Thymus (tissue), 11 donors: Measurements from ENCODE around the gene SPOPL. TPM values are rescaled to one million over a fixed set of nuclear protein-coding genes. Genes with fewer than 3 reads are reported as not detected.

Source experiments
- DNase-seq, 9 donors: peaks; one replicate each; pipeline ENCODE4 v3.0.0-alpha.2; 2013; ENCODE audit warnings: low spot score in 9 of 9, low read depth in 6 of 9, missing footprints in 1 of 9
- H3K27ac ChIP-seq, 2 donors: one replicate each; pipeline ENCODE4 v1.5.1; 2013; ENCODE audit warnings: control low read depth in 1 of 2, low read depth in 1 of 2, low read length in 1 of 2, mild to moderate bottlenecking in 1 of 2, moderate library complexity in 1 of 2
- H3K27me3 ChIP-seq, 2 donors: one replicate each; pipeline ENCODE4 v1.5.1; 2013; ENCODE audit warnings: low read length in 1 of 2; ENCODE audit not compliant: control insufficient read depth in 2 of 2, insufficient read depth in 1 of 2
- H3K36me3 ChIP-seq, 2 donors: one replicate each; pipeline ENCODE4 v1.5.1; 2013; ENCODE audit warnings: low read length in 1 of 2, mild to moderate bottlenecking in 1 of 2, moderate library complexity in 1 of 2; ENCODE audit not compliant: control insufficient read depth in 2 of 2, insufficient read depth in 2 of 2
- H3K4me1 ChIP-seq, 2 donors: one replicate each; pipeline ENCODE4 v1.5.1; 2013; ENCODE audit warnings: low read length in 2 of 2; ENCODE audit not compliant: control insufficient read depth in 2 of 2, insufficient read depth in 2 of 2
- H3K4me3 ChIP-seq, 2 donors: one replicate each; pipeline ENCODE4 v1.5.1; 2013; ENCODE audit warnings: low read length in 2 of 2, control low read depth in 1 of 2, mild to moderate bottlenecking in 1 of 2
- H3K9me3 ChIP-seq, 2 donors: one replicate each; pipeline ENCODE4 v1.5.1; 2013; ENCODE audit warnings: low read length in 1 of 2, mild to moderate bottlenecking in 1 of 2; ENCODE audit not compliant: control insufficient read depth in 2 of 2, insufficient read depth in 1 of 2
- WGBS: extraction: QIAGEN DNeasy Blood & Tissue Kit; methylation state at CpG from one replicate; pipeline ENCODE4 v1.1.7; 2013; 5-methylcytosine and 5-hydroxymethylcytosine counted together
- polyA plus RNA-seq: library from polyadenylated mRNA; stranded (reverse); fragments of 200-250 nt; gene quantifications from one replicate; pipeline ENCODE4 v1.2.3, GENCODE V29; 2013
- total RNA-seq: library from RNA; stranded (reverse); fragments of 120-200 nt; gene quantifications from one replicate; pipeline ENCODE4 v1.2.4, GENCODE V29; 2013
- donor health status: healthy.

SPOPL gene
- total and polyA plus RNA-seq, 2 donors: 7.3 to 9.3 TPM

DNA sequence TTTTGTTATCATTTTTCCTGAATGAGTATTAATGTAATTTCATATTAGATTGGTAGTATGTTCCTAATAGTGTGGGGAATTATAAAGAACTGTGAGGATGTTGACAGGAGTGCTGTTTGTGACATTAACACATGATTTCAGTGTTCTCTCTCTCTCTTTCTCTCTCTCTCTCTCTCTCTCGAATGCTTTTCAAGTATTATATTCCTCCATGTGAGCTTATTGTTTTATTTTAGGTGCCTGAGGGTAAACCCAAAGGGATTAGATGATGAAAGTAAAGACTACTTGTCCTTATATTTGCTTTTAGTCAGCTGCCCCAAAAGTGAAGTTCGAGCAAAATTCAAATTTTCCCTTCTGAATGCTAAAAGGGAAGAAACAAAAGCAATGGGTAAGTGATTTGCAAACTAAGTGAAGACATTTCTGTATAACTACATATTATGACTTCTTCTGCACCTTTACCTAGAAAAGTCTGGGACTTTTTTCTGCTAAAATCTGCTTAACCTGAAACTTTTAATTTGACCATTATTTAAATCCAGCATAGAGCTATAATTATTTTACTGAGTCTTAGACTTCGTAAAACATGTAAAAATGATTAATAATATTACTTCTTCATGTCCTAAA, 49.2 kb downstream of the SPOPL start:
- WGBS: 92% methylated on average over 3 of the region's 3 CpGs
- H3K27me3 ChIP-seq: no peaks in the 10 kb centered on the region
- no peaks in the 10 kb centered on the region for H3K36me3 ChIP-seq

GRCh38 chr2:138554123-138554522, 52.6 kb downstream of the SPOPL start:
- 98% methylated on average over 3 of the region's 3 CpGs for WGBS
- DNase-seq: no peak

More for the DNA sequence above, 49.2 kb downstream of the SPOPL start:
- Histone ChIP-seq H3K27ac (no peak overlapping the region), H3K4me1 (no peaks in the 10 kb centered on the region), H3K9me3 (no peaks in the 10 kb centered on the region), H3K4me3 (no peak overlapping the region)
- no peak for DNase-seq

GRCh38 chr2:138559641-138560040, 58.1 kb downstream of the SPOPL start:
- Histone ChIP-seq H3K4me3 (no peak overlapping the region), H3K4me1 (no peaks in the 10 kb centered on the region), H3K27me3 (no peaks in the 10 kb centered on the region), H3K27ac (no peak overlapping the region), H3K36me3 (no peaks in the 10 kb centered on the region), H3K9me3 (no peaks in the 10 kb centered on the region)
- DNase-seq: no peak
- WGBS: 95% methylated on average over 1 of the region's 1 CpG

More at GRCh38 chr2:138554123-138554522, 52.6 kb downstream of the SPOPL start:
- H3K36me3 ChIP-seq: no peaks in the 10 kb centered on the region
- no peak overlapping the region for H3K27ac ChIP-seq
- H3K9me3 ChIP-seq: no peaks in the 10 kb centered on the region
- no peaks in the 10 kb centered on the region for H3K27me3 ChIP-seq
- H3K4me1 ChIP-seq: no peaks in the 10 kb centered on the region
- no peak overlapping the region for H3K4me3 ChIP-seq

GRCh38 chr2:138564586-138565229, 63.1 kb downstream of the SPOPL start:
- DNase-seq: no peak
- Histone ChIP-seq H3K4me3 (no peak overlapping the region), H3K27me3 (no peaks in the 10 kb centered on the region), H3K9me3 (no peaks in the 10 kb centered on the region), H3K27ac (no peak overlapping the region), H3K36me3 (peaks cover 0 to 3% of the 10 kb centered on the region in 2 donors), H3K4me1 (no peaks in the 10 kb centered on the region)
- WGBS: 86% methylated on average over 5 of the region's 5 CpGs

DNA sequence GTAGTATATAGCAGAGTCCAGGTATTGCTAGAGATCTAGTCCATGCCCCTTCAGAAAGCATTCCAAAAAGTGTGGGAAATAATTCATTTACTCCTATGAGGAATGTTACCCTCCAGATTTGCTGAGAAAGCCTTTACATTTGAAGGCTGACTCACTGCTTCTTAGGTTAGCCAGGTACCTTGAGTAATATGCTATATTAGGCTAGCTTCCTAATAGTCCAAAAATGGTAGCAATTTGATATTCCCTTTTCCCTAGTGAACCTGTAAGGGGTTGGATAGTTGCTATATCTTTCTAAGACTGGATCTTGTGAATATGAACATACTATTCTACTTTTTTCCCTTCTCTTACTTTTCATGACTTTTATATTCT, 63.6 kb downstream of the SPOPL start:
- no peak for DNase-seq
- H3K9me3 ChIP-seq: no peaks in the 10 kb centered on the region
- H3K4me1 ChIP-seq: no peaks in the 10 kb centered on the region
- H3K27ac ChIP-seq: no peak overlapping the region
- H3K4me3 ChIP-seq: no peak overlapping the region
- H3K27me3 ChIP-seq: no peaks in the 10 kb centered on the region
- peaks cover 0 to 3% of the 10 kb centered on the region in 2 donors for H3K36me3 ChIP-seq

DNA sequence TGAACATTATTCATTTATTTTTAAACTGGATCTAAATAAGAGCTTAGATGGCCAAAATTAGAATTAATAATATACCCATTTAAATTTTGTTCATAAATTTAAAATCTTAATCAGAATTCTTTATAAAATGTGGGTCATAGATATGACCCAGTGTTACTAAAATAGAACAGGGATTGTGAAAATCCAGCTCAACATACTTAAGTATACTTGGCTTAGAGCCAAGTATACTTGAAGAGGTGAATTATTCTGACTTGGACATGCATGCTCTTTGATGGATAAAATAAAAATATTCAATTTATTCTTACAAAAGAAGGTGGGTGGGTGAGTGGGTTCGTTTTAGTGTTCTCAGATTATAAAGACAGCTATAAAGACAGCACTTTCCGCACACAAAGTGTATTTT, 70.7 kb downstream of the SPOPL start:
- 95% methylated on average over 2 of the region's 2 CpGs for WGBS
- H3K4me3 ChIP-seq: no peak overlapping the region
- no peak overlapping the region for H3K27ac ChIP-seq
- no peaks in the 10 kb centered on the region for H3K4me1 ChIP-seq
- H3K9me3 ChIP-seq: no peaks in the 10 kb centered on the region
- H3K27me3 ChIP-seq: no peaks in the 10 kb centered on the region
- peaks cover 0 to 3% of the 10 kb centered on the region in 2 donors for H3K36me3 ChIP-seq
- DNase-seq: no peak

DNA sequence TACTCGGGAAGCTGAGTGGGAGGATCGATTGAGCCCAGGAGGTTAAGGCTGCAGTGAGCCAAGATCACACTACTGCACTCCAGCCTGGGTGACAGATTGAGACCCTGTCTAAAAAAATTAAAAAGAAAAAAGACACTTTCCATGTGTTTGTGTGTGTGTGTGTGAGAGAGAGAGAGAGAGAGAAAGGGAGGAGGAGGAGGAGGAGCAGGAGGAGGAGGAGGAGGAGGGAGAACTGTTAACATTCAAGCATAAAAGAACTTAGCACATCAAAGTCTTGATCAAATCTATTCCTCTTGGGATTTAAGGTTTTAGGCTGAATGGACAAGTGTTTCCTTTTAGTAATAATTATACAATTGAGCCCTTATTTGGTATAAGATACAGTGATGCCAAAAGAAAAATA, 75.5 kb downstream of the SPOPL start:
- Histone ChIP-seq H3K36me3 (no peaks in the 10 kb centered on the region), H3K9me3 (no peaks in the 10 kb centered on the region), H3K27ac (no peak overlapping the region), H3K4me1 (no peaks in the 10 kb centered on the region), H3K4me3 (no peak overlapping the region), H3K27me3 (no peaks in the 10 kb centered on the region)
- no peak for DNase-seq
- 97% methylated on average over 2 of the region's 2 CpGs for WGBS

GRCh38 chr2:138579556-138579955, 78.0 kb downstream of the SPOPL start:
- Histone ChIP-seq H3K9me3 (no peaks in the 10 kb centered on the region), H3K36me3 (no peaks in the 10 kb centered on the region), H3K27me3 (no peaks in the 10 kb centered on the region), H3K4me3 (no peak overlapping the region), H3K4me1 (no peaks in the 10 kb centered on the region), H3K27ac (no peak overlapping the region)
- DNase-seq: no peak
- 96% methylated on average over 3 of the region's 3 CpGs for WGBS

GRCh38 chr2:138581909-138582308, 80.3 kb downstream of the SPOPL start:
- Histone ChIP-seq H3K9me3 (no peaks in the 10 kb centered on the region), H3K4me1 (no peaks in the 10 kb centered on the region), H3K4me3 (no peak overlapping the region), H3K27ac (no peak overlapping the region), H3K27me3 (no peaks in the 10 kb centered on the region), H3K36me3 (no peaks in the 10 kb centered on the region)
- DNase-seq: no peak
- 99% methylated on average over 1 of the region's 1 CpG for WGBS
